ENCODE measurements around the gene APRT. TPM values are rescaled to one million over a fixed set of nuclear protein-coding genes. Genes with fewer than 3 reads are reported as not detected.

APRT gene, protein sequence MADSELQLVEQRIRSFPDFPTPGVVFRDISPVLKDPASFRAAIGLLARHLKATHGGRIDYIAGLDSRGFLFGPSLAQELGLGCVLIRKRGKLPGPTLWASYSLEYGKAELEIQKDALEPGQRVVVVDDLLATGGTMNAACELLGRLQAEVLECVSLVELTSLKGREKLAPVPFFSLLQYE
- 100 to 1,000 TPM; 432 to 476 (median 450) TPM for polyA plus RNA-seq

DNA sequence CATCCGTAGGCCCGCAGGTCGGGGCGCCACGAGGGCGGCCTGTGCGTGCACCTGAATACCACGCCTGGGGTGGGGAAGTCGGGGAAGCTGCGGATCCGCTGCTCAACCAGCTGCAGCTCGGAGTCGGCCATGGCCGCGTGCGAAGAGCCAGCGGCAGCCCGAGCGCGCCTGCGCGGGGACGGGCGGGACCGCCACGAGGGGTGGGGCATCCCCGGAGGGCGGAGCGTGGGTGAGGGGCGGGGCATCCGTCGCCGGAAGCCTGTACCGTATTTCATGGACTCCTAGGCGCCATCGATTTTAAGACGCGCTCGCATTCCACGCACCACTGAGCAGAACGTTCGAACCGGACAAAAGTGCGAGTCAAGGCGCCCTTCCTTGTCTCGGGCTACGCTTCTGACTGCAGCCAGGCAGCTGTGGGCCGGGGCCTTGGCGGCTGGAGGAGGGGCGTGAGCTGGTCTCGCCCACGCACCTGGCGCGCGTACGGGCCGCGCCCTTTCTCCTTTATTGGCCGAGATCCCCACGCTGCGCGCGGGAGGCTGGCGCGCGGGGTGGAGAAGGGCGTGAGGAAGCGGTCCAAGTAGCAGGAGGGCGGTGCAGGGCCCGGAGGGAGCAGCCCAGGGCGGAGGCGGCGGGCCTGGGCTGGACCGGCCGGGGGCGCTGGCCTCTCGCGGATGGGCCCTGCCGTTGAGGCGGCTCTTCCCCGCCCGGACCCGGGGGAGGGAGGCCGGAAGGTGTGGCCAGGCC is at the start of gene APRT:
APRT (minus strand) TSS at position 160 of the 744 bp plus-strand sequence; CDS start at position 131, 29 bp downstream.
- H3K4me1 Mint-ChIP-seq: peaks cover 0 to 20% of the 10 kb centered on the region in 2 donors

DNA sequence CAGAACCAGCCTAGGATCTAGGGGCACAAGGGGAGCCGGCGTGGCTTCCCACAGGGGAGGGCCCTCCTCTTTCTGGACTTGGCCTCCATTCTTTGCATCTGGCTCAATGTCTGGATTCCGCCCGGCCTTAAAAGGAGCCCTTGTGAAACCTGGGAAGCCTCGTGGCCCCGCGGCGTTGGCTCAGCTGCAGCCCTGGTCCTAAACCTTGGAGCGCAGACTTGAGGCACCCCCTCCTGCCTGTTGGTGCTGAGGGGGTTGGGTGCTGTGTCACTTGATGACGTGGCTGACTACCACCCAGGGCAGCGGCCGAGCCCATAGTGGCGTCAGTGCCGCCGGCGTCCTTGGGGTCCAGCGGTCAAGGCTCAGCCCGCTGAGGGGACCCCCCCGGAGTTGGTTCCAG is 49.6 kb upstream of the APRT start:
- H3K27me3 Mint-ChIP-seq (ENCODE audit: low read depth in 3 of 3): peaks cover 3 to 6% (median 4%) of the 10 kb centered on the region in 3 donors
- DNase-seq: no peak
- H3K27ac Mint-ChIP-seq: no peak overlapping the region
- H3K9me3 Mint-ChIP-seq: no peaks in the 10 kb centered on the region
- no peak overlapping the region for H3K4me3 Mint-ChIP-seq
- peaks cover 14 to 17% of the 10 kb centered on the region in 2 donors for H3K4me1 Mint-ChIP-seq
- H3K36me3 Mint-ChIP-seq: peaks cover 0 to 12% (median 0%) of the 10 kb centered on the region in 3 donors

More for the DNA sequence above, at the start of gene APRT:
- H3K36me3 Mint-ChIP-seq: no peaks in the 10 kb centered on the region
- DNase-seq: peak; percentile 96 to 97 (median 96)
- H3K4me3 Mint-ChIP-seq: peak within 1 kb of the TSS; percentile 87 to 98 (median 95)
- no peaks in the 10 kb centered on the region for H3K9me3 Mint-ChIP-seq
- peaks cover 0 to 6% (median 2%) of the 10 kb centered on the region in 3 donors for H3K27me3 Mint-ChIP-seq (ENCODE audit: low read depth in 3 of 3)
- H3K27ac Mint-ChIP-seq: peak within 1 kb of the TSS; percentile 83 to 97 (median 94)

DNA sequence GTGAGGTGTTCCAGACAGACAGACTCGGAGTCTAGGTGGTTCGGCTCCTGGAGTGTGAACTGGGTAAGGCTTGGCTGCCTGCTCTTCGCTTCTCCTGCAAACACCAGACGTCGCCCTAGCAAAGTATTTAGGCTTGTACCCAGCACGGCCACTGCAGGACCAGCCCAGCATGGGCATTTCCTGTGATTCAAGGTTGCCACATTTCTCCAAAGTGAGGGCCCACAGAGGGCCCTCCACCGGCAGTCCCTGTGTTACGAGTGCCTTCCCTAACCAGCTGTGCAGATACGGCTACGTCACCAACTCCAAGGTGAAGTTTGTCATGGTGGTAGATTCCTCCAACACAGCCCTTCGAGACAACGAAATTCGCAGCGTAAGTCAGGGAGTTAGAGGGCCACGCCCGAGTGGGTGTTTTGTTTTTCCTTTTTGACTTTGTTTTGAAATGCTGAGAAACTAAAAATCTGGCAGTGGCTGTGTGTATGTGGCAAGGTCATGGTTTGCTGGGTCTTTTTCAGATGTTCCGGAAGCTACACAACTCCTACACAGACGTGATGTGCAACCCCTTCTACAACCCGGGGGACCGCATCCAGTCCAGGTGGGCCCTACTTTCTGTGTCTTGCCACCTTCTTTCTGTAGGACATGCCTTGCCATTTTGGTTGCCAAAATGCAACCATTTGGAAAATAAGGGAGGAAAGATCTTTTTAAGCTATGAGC is 47.8 kb upstream of the APRT start:
- Mint-ChIP-seq H3K27me3 (ENCODE audit: low read depth in 3 of 3) (peaks cover 3 to 8% (median 4%) of the 10 kb centered on the region in 3 donors), H3K4me1 (peaks cover 26 to 31% of the 10 kb centered on the region in 2 donors), H3K9me3 (no peaks in the 10 kb centered on the region), H3K36me3 (peaks cover 0 to 12% (median 0%) of the 10 kb centered on the region in 3 donors), H3K4me3 (no peak overlapping the region), H3K27ac (peak overlapping the region in 1 of 6 donors; percentile 17)
- no peak for DNase-seq

DNA sequence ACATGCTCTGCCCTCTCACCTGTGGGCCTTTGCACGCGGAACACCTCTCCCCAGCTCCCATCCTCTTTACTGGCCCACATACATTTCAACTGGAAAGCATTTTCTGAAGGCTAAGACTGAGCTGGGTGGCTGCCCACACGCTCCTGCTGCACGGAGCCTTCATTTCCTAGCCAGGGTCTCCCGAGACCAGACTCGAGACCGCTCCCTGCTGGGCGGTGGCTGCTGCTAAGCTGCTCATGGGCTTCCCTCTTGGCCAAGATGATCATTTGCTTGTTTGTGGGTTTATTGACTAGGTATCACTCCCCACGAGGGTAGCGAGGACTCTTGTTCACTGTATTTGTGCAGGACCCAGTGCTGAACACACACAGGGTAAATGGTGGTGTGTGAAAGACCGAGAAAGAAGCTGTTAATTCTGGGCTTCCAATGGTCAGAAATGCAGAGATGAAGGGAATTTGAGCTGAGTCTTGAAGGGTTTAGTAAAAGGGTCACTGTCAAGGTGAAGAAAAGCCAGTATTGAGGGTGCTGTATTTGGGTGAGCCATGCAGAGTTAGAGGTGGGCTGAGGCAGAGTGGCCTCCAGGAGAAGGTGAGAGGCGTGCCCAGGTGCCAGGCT is 46.1 kb upstream of the APRT start:
- DNase-seq: peak; percentile 44 to 52 (median 50)
- H3K4me3 Mint-ChIP-seq: peak overlapping the region; percentile 96 to 99 (median 99)
- peak overlapping the region; percentile 87 to 98 (median 95) for H3K27ac Mint-ChIP-seq
- H3K9me3 Mint-ChIP-seq: no peaks in the 10 kb centered on the region
- peaks cover 31 to 35% of the 10 kb centered on the region in 2 donors for H3K4me1 Mint-ChIP-seq
- peaks cover 0 to 12% (median 0%) of the 10 kb centered on the region in 3 donors for H3K36me3 Mint-ChIP-seq
- peaks cover 3 to 7% (median 4%) of the 10 kb centered on the region in 3 donors for H3K27me3 Mint-ChIP-seq (ENCODE audit: low read depth in 3 of 3)

DNA sequence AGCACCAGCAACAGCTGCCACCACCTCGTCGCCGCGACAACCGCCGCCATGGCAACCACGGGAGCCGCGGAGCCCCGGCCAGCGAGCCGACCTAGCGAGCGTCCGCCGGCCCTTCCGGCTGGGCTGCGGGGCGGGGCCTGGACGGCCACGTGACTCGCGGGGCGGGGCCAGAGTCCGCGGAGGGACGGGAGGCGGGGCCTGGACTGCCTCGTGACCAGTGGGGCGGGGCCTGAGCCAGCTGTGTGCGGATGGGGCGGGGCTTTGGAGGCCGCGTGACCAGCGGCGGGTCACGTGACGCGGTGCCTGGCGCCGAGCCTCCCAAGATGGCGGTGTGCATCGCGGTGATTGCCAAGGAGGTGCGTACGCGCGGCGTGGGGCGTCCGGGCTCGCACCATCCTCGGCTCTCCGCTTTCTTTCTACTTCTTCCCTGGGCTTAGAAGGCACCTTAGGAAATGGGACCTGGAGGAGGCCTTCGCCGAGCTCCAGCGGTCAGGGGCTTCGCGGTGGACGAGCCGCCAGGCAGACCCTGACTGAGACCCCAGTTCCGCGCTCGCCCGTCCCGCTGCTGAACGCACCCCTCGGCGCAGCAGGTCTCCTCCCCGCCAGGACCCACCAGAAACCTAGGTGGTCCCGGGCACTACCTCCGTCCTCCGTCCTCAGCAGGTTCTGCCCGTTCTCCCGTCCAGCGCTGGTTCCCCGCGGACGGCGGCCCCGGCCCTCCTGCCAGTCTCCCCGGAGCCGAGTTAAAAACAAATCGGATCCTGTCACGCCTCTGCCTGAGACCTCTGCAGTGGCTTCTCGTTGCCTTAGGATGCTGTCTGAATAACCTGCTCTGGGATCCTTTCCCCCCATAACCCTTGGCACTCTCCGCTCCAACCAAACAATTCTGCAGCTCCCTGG is 45.4 kb upstream of the APRT start, which contains the start of the genes GALNS and TRAPPC2L:
GALNS (minus strand) TSS at position 120 of the 900 bp plus-strand sequence; CDS start at position 50, 70 bp downstream.
TRAPPC2L (plus strand) TSS at position 300 of the 900 bp plus-strand sequence; CDS start at position 324, 24 bp downstream.
- Mint-ChIP-seq H3K4me3 (peak within 1 kb of the TSS; percentile 96 to 99 (median 99)), H3K36me3 (peaks cover 0 to 9% (median 0%) of the 10 kb centered on the region in 3 donors), H3K4me1 (peaks cover 33 to 41% of the 10 kb centered on the region in 2 donors), H3K9me3 (no peaks in the 10 kb centered on the region), H3K27me3 (ENCODE audit: low read depth in 3 of 3) (peaks cover 3 to 7% (median 4%) of the 10 kb centered on the region in 3 donors), H3K27ac (peak within 1 kb of the TSS; percentile 87 to 98 (median 95))
- peak; percentile 99 for DNase-seq

DNA sequence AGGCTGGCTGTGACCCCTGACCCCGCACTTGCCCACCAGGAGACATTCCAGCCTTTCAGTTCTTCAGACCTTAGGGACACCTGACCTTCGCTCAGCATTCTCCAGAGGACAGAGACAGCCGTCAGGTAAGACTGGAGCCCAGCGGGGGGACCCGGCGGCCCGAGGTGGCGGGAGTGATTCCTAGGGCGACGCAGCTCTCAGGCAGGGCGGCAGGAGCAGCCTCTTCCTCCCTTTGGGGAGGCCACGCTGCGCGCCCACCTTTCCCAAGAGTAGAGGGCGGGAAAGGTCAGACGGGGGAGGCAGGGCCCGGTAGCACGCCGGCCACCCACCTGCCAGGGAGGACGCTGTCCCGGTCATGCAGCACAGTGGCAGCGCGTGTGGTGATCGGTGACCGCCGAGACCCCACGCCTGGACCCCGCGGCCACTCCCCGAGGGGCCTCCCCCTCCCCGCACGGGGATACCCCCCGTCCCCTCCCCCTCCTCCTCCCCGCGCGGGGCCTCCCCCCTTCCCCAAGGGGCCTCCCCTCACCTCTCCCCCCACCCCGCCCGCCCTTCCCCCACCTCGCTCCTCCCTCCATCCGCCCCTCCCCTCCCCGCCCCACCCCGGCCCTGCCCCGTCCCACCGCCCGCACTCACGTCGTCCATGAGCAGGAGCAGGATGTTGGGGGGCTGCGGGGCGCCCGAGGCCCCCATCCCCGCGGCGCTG is 44.5 kb upstream of the APRT start:
- Mint-ChIP-seq H3K4me3 (peak overlapping the region; percentile 23 to 99 (median 96)), H3K36me3 (peaks cover 0 to 9% (median 0%) of the 10 kb centered on the region in 3 donors), H3K27ac (peak overlapping the region in 5 of 6 donors; percentile 27 to 87 (median 73)), H3K9me3 (no peaks in the 10 kb centered on the region), H3K27me3 (ENCODE audit: low read depth in 3 of 3) (peaks cover 3 to 7% (median 4%) of the 10 kb centered on the region in 3 donors), H3K4me1 (peaks cover 33 to 43% of the 10 kb centered on the region in 2 donors)
- peak in 2 of 3 donors; percentile 9 to 12 for DNase-seq

DNA sequence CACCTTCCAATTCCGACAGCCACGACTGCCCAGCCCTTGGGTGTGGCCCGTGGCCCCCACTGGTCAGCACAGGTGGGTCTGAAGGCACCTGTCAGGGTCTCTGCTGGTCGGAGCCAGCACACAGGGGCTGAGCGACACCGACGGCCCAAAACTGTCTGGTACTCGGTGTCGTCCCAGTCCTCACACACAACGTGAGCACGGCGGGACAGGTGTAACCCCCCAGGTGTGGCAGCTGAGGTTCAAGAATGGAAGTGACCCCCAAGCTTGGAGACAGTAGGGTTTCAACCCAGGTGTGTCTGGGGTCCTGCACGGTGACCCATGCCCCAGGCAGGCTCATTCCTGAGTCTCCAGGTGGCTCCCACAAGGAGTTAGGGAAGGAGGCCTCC is 44.0 kb upstream of the APRT start:
- DNase-seq: no peak
- Mint-ChIP-seq H3K9me3 (no peaks in the 10 kb centered on the region), H3K4me3 (peak overlapping the region; percentile 62 to 81 (median 75)), H3K27me3 (ENCODE audit: low read depth in 3 of 3) (peaks cover 3 to 7% (median 4%) of the 10 kb centered on the region in 3 donors), H3K4me1 (peaks cover 33 to 43% of the 10 kb centered on the region in 2 donors), H3K27ac (peak overlapping the region in 4 of 6 donors; percentile 57 to 76 (median 69)), H3K36me3 (peaks cover 0 to 9% (median 0%) of the 10 kb centered on the region in 3 donors)

DNA sequence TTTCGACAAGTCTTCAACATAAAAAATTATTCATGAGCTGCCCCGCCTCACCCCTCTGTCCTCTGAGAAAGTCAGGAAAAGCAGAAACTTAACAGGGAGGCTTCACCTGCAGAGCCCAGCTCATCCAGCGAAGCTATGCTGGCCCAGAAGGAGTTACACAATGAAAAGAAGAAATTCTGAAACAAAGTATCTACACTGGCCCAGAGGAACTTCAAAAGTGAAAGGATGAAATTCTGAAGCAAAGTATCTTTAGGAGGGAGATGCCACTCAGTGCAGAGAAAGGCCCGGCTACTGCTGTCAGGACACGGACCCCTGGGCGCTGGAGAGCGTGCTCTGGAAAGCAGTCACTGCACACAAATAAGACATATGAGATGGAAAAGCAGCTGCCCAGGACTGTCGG is 43.4 kb upstream of the APRT start:
- Mint-ChIP-seq H3K36me3 (peaks cover 0 to 9% (median 0%) of the 10 kb centered on the region in 3 donors), H3K27me3 (ENCODE audit: low read depth in 3 of 3) (peaks cover 3 to 7% (median 4%) of the 10 kb centered on the region in 3 donors), H3K9me3 (no peaks in the 10 kb centered on the region), H3K4me1 (peaks cover 33 to 43% of the 10 kb centered on the region in 2 donors), H3K4me3 (peak overlapping the region; percentile 62 to 81 (median 75)), H3K27ac (peak overlapping the region; percentile 65 to 84 (median 76))
- DNase-seq: no peak

DNA sequence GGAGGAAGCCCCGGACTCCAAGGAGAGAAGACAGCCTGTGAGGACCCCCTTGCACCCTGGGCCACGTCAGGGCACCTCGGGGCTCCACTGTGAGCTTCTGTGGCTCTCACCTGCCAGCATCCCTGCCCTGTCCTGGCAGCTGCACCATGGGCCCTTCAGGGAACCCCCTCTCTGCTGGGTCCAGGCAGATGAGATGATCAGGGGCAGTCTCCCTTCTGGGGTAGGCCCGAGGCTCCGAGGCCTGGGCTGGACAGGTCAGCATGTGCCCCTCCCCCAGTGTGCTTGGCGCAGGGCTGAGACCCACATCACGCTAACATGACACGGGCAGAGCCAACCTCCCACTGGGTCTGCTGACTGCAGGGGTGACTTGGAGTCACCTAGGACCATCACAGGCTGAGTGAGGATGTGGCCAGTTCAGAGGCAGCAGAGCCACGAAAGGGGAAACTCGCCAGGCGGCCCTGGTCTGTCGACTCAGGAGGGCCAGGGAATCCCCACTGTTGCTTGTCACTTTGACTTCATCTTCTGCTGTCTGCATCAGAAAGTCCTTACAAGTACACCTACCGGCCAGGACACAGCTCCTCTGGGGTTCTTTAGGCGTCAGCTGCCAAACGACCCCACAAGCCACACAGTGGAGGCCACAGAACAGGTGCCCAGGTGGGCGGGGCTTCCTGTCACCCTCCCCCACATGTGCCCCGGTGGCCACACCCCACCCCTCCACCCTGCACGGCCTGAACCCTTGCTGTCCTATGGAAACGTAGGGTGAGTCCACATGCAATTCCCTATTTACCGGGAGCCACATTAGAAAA is 42.8 kb upstream of the APRT start:
- Mint-ChIP-seq H3K4me3 (peak overlapping the region; percentile 32 to 81 (median 75)), H3K27me3 (ENCODE audit: low read depth in 3 of 3) (peaks cover 3 to 7% (median 5%) of the 10 kb centered on the region in 3 donors), H3K36me3 (peaks cover 0 to 5% (median 0%) of the 10 kb centered on the region in 3 donors)

DNA sequence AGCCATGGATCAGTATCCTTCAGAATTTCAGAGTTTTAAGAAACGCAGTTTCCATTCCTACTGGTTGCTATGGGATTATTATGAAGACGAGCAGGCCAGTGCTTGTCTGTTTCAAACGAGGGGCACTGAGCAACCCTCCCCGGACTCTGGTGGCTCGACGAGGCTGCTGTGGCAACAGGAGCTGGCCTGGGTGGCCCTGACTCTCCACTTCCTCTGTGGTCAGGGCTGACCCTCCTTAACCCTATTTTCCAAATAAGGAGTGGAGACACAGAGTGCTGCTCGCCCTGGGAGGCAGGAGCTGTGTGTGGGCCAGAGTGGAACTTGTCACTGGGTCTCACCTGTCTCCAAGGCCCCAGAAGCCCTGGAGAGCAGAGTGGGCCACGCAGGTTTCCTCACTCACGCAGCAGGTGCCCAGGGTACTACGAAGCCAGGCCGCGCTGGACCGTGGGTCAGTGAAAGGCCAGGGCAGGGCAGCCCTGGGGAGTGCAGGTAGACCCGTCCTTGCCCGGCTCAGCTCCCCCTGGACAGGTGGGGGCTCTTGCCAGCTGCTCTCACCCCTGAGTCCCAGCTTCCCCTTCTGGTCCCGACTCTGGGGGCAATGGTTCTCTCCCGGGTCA is 41.7 kb upstream of the APRT start:
- Mint-ChIP-seq H3K4me1 (peaks cover 29 to 38% of the 10 kb centered on the region in 2 donors), H3K4me3 (no peak overlapping the region)

More for the DNA sequence above, 42.8 kb upstream of the APRT start:
- no peaks in the 10 kb centered on the region for H3K9me3 Mint-ChIP-seq
- peak overlapping the region; percentile 48 to 84 (median 76) for H3K27ac Mint-ChIP-seq
- H3K4me1 Mint-ChIP-seq: peaks cover 33 to 43% of the 10 kb centered on the region in 2 donors
- DNase-seq: peak; percentile 37 to 43 (median 38)

DNA sequence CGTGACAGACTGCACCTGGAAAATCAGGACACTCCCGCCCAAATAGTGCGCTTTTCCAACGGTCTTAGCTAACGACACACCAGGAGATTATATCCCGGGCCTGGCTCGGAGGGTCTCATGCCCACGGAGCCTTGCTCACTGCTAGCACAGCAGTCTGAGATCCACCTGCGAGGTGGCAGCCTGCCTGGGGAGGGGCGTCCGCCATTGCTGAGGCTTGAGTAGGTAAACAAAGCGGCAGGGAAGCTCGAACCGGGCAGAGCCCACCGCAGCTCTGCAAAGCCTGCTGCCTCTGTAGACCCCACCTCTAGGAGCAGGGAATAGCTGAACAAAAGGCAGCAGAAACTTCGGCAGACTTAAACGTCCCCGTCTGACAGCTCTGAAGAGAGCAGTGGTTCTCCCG is 39.9 kb upstream of the APRT start:
- Mint-ChIP-seq H3K36me3 (no peaks in the 10 kb centered on the region), H3K9me3 (no peaks in the 10 kb centered on the region), H3K4me1 (peaks cover 18 to 26% of the 10 kb centered on the region in 2 donors), H3K4me3 (no peak overlapping the region), H3K27me3 (ENCODE audit: low read depth in 3 of 3) (peaks cover 0 to 3% (median 2%) of the 10 kb centered on the region in 3 donors), H3K27ac (no peak overlapping the region)
- DNase-seq: no peak

More for the DNA sequence above, 41.7 kb upstream of the APRT start:
- Mint-ChIP-seq H3K27ac (no peak overlapping the region), H3K9me3 (no peaks in the 10 kb centered on the region), H3K27me3 (ENCODE audit: low read depth in 3 of 3) (peaks cover 3 to 7% (median 5%) of the 10 kb centered on the region in 3 donors), H3K36me3 (peaks cover 0 to 3% (median 0%) of the 10 kb centered on the region in 3 donors)
- DNase-seq: no peak

Measured in immature natural killer cell (primary cell).